Measurements from ENCODE around the gene PXMP4. TPM values are rescaled to one million over a fixed set of nuclear protein-coding genes. Genes with fewer than 3 reads are reported as not detected.

PXMP4 gene
- total and polyA plus RNA-seq, 9 of the 15 experiments (the other 6 are each of a cell fraction or from before 2014, with no cell fraction given), result 4.8 to 29.1 (median 6.8) TPM

- CTCF ChIA-PET (ENCODE audit: low intra/inter-chr PET ratio), result no interaction called here
Observed at GRCh38 chr20:33746325-33746998, 26.4 kb upstream of the PXMP4 start.

GRCh38 chr20:33744773-33745385 lies 24.8 kb upstream of the PXMP4 start:
- CTCF ChIA-PET (ENCODE audit: low intra/inter-chr PET ratio), result no interaction called here
- no peak overlapping the region for H3K4me2 ChIP-seq (ENCODE audit: insufficient read depth, low read length)
- no peaks in the 10 kb centered on the region for H3K36me3 ChIP-seq (ENCODE audit: control insufficient read depth, insufficient read depth, low read length)
- FAIRE-seq (no peak), DNase-seq (ENCODE audit: extremely low read depth in 1 of 4, low spot score in 3 of 4) (no peak), ATAC-seq (no peak)
- 93% methylated on average over 14 of the region's 14 CpGs for WGBS (ENCODE audit: insufficient coverage, low coverage, missing lambda C conversion rate)
- TF ChIP-seq MEIS2 (IDR thresholded peaks at IDR 0.05; ENCODE audit: partially characterized antibody), result no peak
- TF ChIP-seq ZNF3 (CRISPR knock-in tag; IDR thresholded peaks at IDR 0.05), result no peak
- TF ChIP-seq TSC22D4 (tag; IDR thresholded peaks at IDR 0.05), result no peak
- TF ChIP-seq, protein P1, sequence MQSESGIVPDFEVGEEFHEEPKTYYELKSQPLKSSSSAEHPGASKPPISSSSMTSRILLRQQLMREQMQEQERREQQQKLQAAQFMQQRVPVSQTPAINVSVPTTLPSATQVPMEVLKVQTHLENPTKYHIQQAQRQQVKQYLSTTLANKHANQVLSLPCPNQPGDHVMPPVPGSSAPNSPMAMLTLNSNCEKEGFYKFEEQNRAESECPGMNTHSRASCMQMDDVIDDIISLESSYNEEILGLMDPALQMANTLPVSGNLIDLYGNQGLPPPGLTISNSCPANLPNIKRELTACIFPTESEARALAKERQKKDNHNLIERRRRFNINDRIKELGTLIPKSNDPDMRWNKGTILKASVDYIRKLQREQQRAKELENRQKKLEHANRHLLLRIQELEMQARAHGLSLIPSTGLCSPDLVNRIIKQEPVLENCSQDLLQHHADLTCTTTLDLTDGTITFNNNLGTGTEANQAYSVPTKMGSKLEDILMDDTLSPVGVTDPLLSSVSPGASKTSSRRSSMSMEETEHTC (IDR thresholded peaks at IDR 0.05), result no peak
- TF ChIP-seq MAX (CRISPR knock-in tag; IDR thresholded peaks at IDR 0.05), result peak; percentile 32; the same call in 1 of the 2 replicates
- H3K79me2 ChIP-seq (ENCODE audit: control insufficient read depth, insufficient read depth, low read length), result no peaks in the 10 kb centered on the region
- H3K27ac ChIP-seq (ENCODE audit: extremely low read depth, low read depth, low read length), result no peak overlapping the region
- POLR2A ChIA-PET, result no interaction called here
- 0 out of 4 replicates have a peak overlapping the region, but pooled peaks of 1 of the 2 experiments have one; percentile 61 for H3K9ac ChIP-seq (ENCODE audit: insufficient read depth in 1 of 2, low read depth in 2 of 2, low read length in 2 of 2)
- no peaks in the 10 kb centered on the region for H3K9me1 ChIP-seq (ENCODE audit: control insufficient read depth, insufficient read depth, low read length)
- no TSS peak for BruUV-seq (replicated peaks)
- H3K9me3 ChIP-seq (replicated peaks; ENCODE audit: control insufficient read depth, insufficient read depth, low read depth, low read length), result no peaks in the 10 kb centered on the region
- in situ Hi-C loops (cut with MboI) (no loop called here), intact Hi-C loops (cut with micrococcal nuclease) (no loop called here)
- H4K20me1 ChIP-seq (replicated peaks; ENCODE audit: control insufficient read depth, insufficient read depth, low read length), result no peaks in the 10 kb centered on the region
- no peaks in the 10 kb centered on the region for H3K27me3 ChIP-seq (ENCODE audit: control insufficient read depth in 2 of 2, insufficient read depth in 2 of 2, low read length in 2 of 2)
- H3K4me3 ChIP-seq, result no peak overlapping the region
- H3K4me1 ChIP-seq (replicated peaks in 1 of 2; ENCODE audit: control insufficient read depth in 2 of 2, insufficient read depth in 2 of 2, low read length in 2 of 2), result peaks cover 12 to 26% of the 10 kb centered on the region in 2 experiments; a peak in 4 of 5 replicates
- H2AFZ ChIP-seq (ENCODE audit: low read depth, low read length), result no peak overlapping the region

More at GRCh38 chr20:33746325-33746998, 26.4 kb upstream of the PXMP4 start:
- Histone ChIP-seq H3K4me1 (replicated peaks in 1 of 2; ENCODE audit: control insufficient read depth in 2 of 2, insufficient read depth in 2 of 2, low read length in 2 of 2) (peaks cover 10 to 26% of the 10 kb centered on the region in 2 experiments; a peak in 4 of 5 replicates), H3K9ac (ENCODE audit: insufficient read depth in 1 of 2, low read depth in 2 of 2, low read length in 2 of 2) (peak overlapping the region in 1 of 2 experiments; percentile 50; a peak in 1 of 4 replicates), H2AFZ (ENCODE audit: low read depth, low read length) (no peak overlapping the region), H3K4me3 (no peak overlapping the region), H3K79me2 (ENCODE audit: control insufficient read depth, insufficient read depth, low read length) (no peaks in the 10 kb centered on the region), H3K27me3 (ENCODE audit: control insufficient read depth in 2 of 2, insufficient read depth in 2 of 2, low read length in 2 of 2) (no peaks in the 10 kb centered on the region), H4K20me1 (replicated peaks; ENCODE audit: control insufficient read depth, insufficient read depth, low read length) (no peaks in the 10 kb centered on the region), H3K9me1 (ENCODE audit: control insufficient read depth, insufficient read depth, low read length) (no peaks in the 10 kb centered on the region), H3K27ac (ENCODE audit: extremely low read depth, low read depth, low read length) (no peak overlapping the region), H3K9me3 (replicated peaks; ENCODE audit: control insufficient read depth, insufficient read depth, low read depth, low read length) (no peaks in the 10 kb centered on the region), H3K4me2 (ENCODE audit: insufficient read depth, low read length) (no peak overlapping the region), H3K36me3 (ENCODE audit: control insufficient read depth, insufficient read depth, low read length) (no peaks in the 10 kb centered on the region)
- BruUV-seq (replicated peaks), result no TSS peak
- TF ChIP-seq ZNF695 (CRISPR knock-in tag; IDR thresholded peaks at IDR 0.05) (no peak), SIX5 (IDR thresholded peaks at IDR 0.05; ENCODE audit: borderline replicate concordance in 1 of 2, insufficient read depth in 1 of 2, low read depth in 1 of 2, low read length in 2 of 2) (no peak), MYNN (IDR thresholded peaks at IDR 0.05) (peak; percentile 88), MYNN (CRISPR knock-in tag; IDR thresholded peaks at IDR 0.05) (no peak)
- in situ Hi-C loops (cut with MboI) (no loop called here), intact Hi-C loops (cut with micrococcal nuclease) (no loop called here)
- 60% methylated on average over 10 of the region's 12 CpGs for WGBS (ENCODE audit: insufficient coverage, low coverage, missing lambda C conversion rate)
- POLR2A ChIA-PET, result interaction anchor here (0.6 to 0.7 kb wide), 2 partner anchors 10 to 14 kb away, joined by 3 read pairs; no protein-coding TSS in a partner anchor
- no peak for FAIRE-seq
- DNase-seq (ENCODE audit: extremely low read depth in 1 of 4, low spot score in 3 of 4), result no peak
- ATAC-seq, result no peak
